SHP77 (cell line): Measurements from ENCODE around the gene MYO1D.
"Not testable (repeated sequence)": the region's sequence is repeated elsewhere in the genome, so short reads cannot be mapped to it uniquely, and the experiment has no call there.

Experiments used
- DNase-seq, 2 experiments: peaks; one replicate each; lab custom pipeline; 2025; lab: John Stamatoyannopoulos, UW

MYO1D gene

DNA sequence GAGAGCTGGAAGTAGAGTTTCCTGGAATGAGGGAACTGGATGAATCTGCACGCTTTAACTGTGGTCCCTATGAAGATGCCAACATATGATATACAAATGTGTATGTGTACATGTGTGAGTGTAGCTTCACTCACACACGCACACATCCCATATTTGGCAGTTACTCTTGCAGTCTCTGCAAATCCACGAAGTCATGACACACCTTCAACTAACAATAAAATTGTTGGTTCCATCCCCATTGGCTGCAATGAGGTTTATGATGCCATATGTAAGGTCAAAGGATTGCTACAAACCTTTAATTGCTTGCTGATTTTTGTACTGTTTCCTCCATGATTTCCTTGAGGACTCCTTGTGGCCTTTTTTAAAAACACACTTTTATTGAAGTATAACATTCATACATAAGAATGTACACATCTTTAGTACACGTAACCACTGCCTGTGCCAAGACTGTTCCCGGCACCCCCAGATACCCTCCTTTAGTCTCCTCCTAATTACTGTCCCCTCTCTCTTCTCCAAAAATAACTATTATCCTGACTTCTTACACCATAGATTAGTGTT is 22.0 kb downstream of the MYO1D start:
- no peak for DNase-seq

DNA sequence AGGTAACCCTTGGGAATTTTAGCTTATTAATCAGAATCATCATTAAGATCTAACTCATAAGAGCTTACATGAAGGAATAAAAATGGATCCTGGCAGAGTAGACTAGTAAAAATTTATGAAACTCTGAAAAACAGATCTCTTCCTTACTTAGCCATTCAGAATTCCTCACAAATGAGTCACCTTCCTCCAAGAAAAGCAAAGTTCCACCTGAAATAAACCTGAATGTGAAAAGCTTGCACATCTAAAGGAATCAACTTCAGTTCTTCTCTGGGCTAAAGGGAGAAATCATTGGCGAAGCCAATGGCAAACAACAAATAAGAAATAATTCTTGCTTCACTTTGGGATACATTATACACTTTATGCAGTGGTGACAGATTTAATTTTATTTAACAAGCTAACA is 22.7 kb downstream of the MYO1D start:
- no peak for DNase-seq

DNA sequence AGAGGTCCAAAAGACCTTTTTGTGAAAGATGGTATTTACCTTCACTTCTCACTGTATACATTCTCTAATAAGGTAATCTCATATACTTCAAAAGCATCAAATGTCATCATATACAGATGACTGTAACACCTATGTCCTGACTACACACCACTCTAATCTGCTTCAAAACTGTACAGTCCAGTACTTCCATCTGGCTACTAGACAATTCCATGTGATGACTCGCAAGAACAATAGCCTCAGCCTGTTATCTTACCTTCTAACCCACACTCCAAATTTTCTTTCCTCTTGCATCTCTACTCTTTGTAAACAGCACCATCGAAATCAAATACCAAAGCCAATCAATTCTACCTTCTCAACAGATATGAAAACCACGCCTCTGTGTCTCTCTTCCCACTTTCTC is 24.1 kb downstream of the MYO1D start:
- DNase-seq = no peak

DNA sequence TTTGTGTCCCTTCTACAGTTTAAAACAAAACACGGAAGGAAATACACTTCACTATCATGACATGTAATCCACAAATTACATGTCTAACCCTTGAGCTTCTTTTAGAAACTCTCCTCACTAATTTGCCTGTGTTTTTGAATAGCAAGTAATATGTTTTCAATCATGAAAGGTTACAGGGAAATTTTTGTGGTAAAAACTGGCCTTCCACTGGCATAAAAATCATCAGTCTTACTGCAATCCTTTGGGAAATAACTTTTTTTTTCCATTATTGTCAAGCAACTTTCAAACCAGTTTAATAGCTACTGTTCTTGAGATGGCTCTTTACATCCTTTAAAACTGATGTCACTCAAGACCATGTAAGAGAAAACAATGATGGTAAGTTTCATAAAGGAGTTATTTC is 27.0 kb downstream of the MYO1D start:
- no peak for DNase-seq

DNA sequence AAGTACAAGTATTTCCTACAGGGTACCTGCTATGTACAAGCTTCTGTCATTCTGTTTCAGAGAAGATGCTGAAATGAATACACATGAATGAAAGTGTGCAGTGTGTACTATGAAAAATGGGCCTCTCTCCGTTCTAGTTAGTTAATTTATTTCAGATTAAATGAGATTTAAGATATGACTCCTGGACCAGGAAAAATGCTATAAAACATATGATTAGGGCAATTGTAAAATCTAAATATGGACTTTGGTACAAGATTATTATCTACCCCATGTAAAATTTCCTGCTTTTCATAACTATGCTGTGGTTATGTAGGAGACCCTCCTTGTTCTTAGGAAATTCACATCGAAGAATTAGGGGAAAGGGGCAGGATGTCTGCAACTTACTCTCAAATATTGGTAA is 28.9 kb downstream of the MYO1D start:
- DNase-seq = no peak

DNA sequence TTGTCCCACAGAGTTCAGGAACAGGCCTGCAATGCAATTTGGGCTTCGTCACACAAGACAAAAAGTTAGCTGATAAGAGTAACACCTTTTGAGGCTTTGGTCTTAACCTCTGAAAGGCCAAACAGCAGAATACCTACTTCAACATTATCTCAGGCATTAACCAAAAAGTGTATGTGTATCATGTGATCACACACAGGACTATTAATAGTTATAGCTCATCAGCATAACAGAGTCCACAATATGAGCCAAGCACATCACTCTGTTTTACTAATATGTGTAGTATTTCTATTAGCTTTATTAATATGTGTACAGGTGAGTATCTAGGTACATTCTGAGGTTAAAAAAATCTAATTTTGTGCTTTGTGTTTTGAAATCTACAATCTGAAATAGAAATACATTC is 30.8 kb downstream of the MYO1D start:
- no peak for DNase-seq

DNA sequence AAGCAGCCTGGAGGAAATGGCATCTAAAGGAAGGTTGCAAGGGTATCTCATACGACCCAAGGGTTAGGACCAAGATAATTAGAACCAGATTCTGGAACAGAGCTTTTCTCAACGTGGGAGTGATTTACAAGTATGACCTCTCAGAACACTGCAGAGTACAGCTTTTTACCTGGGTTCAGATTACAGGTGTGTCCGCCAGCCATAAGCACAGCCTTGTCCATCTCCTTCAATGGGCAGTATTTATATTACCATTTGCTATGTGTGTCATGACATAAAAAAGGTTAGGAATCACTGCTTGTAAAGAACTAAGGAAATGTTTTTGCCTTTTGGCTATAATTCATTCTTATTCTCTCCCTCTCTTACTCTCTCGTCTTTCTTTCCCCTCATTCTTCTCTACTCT is 36.7 kb downstream of the MYO1D start:
- DNase-seq = no peak

DNA sequence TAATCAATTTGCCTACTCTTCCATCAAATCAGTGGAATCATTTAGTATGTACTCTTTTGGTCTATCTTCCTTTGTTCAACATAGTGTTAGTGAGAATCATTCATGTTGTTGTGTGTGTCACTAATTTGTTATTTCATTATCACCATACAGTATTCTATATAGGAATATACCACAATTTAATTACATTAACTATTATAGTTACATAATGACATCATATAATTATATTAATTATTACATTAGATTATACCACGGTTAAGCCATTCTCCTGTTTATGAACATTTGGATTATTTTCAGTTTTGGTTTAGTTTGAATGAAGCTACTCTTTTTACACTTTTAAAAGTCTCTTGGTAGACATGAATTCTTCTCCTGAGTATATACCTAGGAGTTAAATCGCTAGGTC is 40.4 kb downstream of the MYO1D start:
- no peak for DNase-seq

DNA sequence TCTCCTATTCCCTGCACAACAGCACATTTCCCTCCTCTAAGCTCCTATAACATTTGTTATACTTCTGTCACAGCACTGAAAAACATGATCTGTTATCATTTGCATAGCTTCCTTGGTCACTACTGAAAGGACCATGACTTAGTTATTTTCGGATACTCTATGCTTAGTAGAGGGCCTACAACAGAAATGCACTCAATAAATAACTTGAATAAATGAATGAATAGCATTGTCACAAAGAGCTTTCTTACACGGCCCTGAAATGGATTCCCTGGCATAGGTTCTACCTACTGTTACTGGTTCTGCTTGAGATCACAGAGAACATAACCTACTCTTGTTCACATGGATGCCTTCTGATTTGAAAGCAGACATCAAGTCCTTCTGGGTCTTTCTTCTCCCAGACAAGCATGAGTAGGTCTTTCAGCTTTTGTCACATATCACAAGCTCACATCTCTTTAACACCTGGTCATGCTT is 41.6 kb downstream of the MYO1D start:
- no peak for DNase-seq

DNA sequence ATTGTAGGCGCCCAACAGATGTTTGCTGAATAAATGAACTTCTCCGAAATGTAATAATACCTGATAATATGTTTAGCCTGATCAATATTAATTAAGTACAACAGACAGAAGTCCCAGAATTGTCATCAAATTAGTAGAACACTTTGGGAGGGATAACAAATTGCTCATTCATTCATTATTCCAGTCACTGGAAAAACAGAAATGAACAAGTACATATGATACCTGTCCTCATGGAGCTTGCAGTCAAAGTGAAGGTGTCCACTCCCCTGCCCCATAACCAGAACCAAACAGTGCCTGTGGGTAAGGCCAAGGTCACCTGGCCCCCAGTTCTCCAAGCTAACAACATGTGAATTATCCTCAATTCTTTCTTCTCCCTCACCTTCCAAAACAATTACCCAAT is 42.8 kb downstream of the MYO1D start:
- no peak for DNase-seq

DNA sequence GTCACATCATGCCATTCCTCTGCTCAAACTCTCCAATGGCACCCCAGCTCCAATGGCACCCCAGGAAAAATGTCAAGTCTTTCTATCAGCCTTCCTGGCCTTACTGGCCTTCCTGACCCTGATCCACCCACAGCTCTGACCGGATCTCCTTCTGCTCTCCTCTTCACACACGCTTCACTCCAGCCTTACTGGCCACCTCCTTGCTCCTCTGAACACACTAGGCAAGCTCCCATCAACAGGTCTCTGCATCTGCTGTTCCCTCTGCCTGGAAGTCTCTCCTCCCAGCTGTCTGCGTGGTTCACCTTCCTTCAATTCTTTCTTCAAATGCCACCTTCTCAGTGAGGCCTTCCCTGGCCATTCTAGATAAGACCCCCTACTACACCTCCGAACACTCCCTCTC is 43.4 kb downstream of the MYO1D start:
- no peak for DNase-seq

DNA sequence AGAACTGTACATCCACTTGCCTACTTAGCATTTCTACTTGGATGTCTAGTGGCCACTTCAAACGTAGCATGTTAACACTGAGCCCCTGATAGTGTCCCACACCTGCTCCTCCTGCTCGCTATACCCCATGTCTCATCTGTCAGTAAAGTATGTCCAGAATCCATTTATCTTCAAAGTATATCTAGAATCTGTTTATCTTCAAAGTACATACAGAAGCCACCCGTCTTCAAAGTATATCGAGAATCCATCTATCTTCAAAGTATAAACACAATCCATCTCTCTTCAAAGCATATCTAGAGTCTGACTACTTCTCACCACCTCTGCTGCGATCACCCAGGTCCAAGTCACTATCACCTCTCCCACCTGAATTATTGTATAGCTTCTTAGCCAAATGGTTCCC is 43.8 kb downstream of the MYO1D start:
- DNase-seq = no peak

DNA sequence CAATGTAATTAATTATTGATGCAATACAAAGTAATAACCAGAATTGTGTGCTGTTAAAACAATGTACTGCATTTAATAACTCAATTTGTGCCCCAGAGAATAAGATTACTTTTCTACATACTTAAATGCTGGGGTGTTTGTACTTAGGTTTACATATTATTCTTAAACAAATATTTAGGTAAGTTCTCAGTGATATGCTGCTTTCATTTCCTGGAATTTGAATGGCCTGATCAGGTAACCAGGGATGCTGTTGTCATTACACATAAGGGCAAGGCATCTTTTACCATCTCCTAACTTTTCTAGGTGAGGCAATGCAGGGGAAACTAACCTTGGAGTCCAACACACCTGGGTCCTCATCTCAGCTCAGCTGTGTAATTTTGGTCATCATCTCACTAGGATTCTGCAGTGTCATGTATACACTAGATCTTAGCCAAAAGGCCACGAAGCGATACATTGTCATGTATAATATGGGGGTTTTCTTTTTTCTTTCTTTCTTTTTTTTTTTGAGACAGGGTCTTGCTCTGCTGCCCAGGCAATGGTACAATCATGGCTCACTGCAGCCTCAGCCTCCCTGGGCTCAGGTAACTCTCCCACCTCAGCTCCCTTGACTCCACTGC is 45.2 kb downstream of the MYO1D start:
- no peak for DNase-seq

DNA sequence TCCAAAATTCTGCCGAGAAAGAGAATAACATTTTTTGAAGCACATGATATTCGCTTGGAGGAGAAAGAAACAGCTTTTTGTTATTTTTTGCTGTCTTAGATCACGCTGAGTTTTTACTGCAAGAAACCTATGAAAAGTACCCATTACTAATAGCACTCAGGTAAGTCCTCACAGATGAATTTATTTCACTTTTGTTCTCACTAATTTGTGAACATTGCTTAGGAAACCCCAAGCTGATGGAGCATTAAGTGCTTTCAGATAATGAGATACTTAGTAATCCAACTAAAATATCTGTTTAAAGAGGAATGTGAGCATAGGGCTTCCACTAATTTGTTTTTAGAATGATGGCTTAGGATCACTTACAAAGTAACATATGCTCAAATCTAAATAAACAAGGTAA is 45.7 kb downstream of the MYO1D start:
- DNase-seq = no peak

DNA sequence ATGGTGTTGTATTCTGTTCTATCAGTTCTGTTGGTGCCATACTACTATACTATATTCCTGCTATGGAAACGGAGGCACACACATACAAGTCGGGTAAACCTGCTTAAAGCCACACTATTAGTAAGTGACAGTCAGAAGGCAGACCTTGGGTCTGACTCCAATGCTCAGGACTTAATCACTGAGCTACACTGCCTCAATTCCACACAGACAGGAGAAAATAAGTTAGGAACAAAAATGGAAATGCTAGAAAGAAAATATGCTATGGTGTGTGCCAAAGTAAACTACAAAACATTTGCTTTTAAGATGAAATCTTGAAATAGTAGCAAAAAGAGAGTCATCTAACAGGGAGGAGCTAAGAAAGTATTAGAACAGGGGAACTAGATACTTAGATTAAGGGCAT is 48.1 kb downstream of the MYO1D start:
- no peak for DNase-seq

DNA sequence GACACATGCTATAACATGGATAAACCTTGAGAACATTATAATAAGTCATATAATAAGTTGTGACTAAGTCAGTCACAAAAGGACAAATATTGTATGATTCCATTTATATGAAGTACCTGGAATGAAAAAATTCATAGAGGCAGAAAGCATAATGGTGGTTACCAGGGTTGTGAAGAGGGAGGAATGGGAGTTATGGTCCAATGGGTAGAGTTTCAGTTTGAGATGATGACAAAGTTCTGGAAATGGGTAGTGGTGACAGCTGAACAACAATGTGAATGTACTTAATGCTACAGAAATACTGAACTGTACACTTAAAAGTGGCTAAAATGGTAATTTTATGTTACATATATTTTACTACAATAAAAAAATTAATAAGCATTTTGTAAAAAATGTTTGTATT is 49.7 kb downstream of the MYO1D start:
- no peak for DNase-seq

DNA sequence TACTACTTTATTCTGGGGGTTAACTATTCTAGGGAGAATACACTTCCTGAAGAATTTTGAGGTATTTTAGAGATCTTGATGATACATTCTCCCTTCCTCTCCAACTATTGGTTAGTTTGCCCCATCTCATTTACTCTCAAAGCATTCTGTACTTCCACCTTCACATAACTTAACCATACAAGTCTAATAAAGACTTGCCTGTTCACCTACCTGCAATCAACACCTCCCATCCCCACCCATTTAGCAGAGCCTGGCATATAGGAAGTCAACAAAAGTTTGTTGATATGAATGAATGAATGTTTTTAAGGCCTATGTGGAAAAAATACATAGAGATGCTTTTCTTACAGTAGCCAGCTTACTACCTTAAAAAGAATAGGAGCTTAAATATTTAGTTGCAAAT is 50.8 kb downstream of the MYO1D start:
- DNase-seq = no peak

DNA sequence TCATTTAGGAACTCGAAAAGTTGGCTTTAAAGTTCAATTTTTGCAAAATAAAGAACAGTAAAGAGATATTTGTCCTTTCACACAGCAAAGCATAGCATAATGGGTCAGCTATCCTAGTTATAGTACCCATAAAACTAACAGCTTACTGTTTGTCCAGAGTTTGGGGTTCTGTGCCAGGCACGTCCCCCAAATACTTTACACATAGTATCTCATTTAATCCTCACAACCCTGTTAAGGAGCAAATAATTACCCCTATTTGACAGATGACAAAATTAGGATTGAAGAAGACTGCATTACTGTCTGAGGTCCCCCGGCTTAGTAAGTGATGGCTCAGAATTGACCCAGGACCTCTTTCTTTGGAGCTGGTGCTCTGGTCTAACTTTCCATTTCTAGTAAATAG is 52.6 kb downstream of the MYO1D start:
- DNase-seq = no peak

DNA sequence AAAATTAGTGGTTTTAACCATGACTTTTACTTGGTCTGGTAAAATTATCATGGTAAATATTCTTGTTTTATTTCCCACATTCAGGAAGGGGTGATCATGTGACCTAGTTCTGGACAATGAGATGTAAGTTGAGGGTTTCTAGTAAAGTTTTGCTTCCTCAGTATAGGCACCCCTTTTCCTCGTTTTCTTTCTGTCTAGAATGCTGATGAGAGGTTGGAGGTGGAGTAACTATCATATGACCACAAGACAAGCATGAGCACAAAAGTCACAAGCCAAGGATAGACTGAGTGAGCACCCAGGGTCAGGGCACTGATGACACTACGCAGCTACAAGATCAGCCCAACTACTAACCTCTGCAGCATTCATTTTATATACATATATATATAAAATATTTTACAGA is 53.9 kb downstream of the MYO1D start:
- no peak for DNase-seq

DNA sequence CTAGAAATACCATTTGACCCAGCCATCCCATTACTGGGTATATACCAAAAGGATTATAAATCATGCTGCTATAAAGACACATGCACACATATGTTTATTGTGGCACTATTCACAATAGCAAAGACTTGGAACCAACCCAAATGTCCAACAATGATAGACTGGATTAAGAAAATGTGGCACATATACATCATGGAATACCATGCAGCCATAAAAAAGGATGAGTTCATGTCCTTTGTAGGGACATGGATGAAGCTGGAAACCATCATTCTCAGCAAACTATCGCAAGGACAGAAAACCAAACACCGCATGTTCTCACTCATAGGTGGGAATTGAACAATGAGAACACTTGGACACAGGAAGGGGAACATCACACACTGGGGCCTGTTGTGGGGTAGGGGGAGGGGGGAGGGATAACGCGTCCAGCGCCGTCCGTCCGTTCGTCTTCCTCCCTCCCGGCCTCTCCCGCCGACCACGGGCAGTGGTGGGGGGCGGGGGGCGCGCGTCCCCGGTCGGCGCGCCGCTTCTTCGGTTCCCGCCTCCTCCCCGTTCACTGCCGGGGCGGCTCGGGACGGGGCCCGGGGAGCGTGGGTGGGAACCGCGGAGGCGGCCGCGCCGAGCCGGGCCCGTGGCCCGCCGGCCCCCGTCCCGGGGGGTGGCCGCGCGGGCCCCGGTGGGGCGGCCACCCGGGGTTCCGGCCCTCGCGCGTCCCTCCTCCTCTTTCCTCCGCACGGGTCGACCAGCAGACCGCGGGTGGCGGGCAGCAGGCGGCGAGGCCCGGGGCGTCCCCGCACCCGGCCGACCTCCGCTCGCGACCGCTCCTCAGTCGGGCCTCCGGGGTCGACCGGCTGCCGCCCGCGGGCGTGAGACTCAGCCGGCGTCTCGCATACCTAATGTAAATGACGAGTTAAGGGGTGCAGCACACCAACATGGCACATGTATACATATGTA is 54.7 kb downstream of the MYO1D start:
- not testable (repeated sequence) for DNase-seq

DNA sequence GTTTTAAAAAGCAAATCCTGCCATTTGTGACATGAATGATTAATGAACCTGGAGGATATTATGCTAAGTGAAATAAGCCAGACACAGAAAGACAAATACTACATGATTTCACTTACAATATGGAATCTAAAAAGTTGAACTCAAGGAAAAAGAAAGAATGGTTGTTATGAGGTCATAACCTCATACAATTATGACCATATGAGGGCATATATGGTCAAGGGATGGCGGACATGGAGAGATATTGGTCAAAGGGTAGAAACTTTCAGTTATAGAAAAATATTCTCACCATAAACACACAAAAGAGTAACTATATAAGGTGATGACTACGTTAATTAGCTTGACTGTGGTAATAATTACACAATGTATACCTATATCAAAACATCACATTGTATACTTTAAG is 56.5 kb downstream of the MYO1D start:
- no peak for DNase-seq

DNA sequence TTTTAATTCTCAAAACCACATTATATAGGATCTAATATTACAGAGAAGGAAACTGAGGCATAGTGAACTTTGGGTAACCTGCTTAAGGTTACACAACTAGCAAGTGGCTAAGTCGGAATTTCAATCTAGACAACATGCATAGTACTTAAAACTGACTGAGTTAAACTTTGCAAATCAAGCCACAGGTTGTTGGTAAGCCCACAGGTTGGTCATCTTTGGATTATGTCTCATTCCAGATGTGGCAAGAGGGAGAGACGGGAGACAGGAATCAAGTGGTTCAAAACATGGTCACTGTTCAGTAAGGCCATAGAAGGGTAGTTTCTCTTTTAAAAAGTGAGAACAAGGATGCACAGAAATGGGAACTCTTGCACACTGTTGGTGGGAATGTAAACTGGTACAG is 57.1 kb downstream of the MYO1D start:
- no peak for DNase-seq

DNA sequence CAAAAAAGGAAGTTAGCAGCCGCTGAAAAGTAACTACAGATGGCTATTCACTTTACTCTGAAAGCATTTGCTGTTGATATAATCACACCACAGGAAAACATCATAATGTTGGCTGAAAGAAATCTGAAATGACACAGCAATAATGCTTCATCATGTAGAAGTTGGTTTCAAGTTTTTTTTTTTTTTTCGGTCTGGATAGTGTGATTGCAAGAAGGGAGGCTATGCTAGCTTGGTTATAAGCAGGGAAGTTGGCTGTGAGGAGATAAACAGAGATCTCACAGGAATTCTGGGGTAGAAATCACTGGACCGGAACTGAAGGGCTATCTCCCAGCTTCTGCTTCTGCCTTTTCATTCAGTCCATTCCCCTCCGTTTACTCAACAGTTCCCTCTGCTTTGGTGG is 57.9 kb downstream of the MYO1D start:
- DNase-seq = no peak
